ENCODE data around the gene FTO.
A peak's percentile ranks its signal among the peaks of the same experiment; 100 is the strongest.
"Not testable (repeated sequence)": the region's sequence is repeated elsewhere in the genome, so short reads cannot be mapped to it uniquely, and the experiment has no call there.

Gene FTO

DNA sequence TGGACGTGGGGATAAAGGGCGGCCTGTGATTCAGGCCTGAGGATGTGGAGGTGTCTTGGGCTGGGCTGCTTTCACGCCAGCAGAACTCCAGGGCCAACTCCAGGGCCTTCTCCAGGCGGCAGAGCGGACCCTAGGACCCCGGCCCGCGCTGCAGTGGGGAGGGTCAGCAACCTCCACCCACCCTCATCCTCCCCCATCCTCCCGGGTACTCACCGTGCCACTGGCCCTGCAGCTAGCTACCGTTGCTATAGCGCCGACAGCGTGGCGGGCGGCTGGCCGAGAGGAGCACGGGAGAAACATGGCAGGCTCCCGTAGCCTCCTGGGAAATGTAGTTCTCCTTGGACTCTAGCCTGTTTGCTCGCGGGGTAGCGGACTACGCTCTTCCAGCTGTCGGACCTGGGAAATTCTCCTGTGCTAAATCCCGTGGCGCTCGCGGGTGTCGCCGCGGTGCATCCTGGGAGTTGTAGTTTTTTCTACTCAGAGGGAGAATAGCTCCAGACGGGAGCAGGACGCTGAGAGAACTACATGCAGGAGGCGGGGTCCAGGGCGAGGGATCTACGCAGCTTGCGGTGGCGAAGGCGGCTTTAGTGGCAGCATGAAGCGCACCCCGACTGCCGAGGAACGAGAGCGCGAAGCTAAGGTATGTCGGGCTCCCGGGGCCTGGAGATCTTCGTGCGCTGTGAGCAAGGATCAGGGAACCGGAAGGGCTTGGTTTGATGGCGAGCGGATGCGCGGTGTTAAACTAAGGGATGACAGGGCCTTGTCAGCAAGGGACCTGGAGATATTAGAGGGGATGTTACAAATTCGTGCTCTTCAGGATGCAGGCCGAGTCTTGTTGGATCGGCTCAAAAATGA, at the start of gene FTO, which contains the start of gene RPGRIP1L:
FTO (plus strand) TSS at position 567 of the 855 bp plus-strand sequence.
RPGRIP1L (minus strand) TSS at position 270 of the 855 bp plus-strand sequence. CDS start 3,136 bp downstream, outside the sequence.
- no peaks in the 10 kb centered on the region for H3K9me3 Mint-ChIP-seq
- H3K36me3 Mint-ChIP-seq: peaks cover 6% of the 10 kb centered on the region
- no peaks in the 10 kb centered on the region for H3K27me3 Mint-ChIP-seq
- H3K27ac Mint-ChIP-seq: peak within 1 kb of the TSS; percentile 81
- H3K4me1 Mint-ChIP-seq: peaks cover 44% of the 10 kb centered on the region
- H3K4me3 Mint-ChIP-seq: peak within 1 kb of the TSS; percentile 97

DNA sequence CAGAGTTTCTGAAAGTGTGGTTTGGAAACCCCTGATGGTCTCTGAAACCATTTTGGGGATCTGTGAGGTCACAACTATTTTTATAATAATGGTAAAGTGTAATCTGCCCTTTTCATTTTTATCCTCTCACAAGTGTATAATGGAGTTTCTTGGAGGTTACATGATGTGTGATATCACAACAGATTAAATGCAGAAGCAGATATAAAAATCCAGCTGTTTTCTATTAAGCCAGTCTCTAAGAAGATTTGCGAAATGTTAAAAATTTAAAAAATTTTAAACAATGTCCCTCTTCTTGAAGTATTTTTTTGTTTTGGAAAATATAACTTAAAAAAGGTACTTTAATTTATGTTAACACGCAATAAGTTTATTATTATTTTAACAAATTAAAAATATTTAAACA, 49.0 kb upstream of the FTO start:
- Mint-ChIP-seq H3K27me3 (no peaks in the 10 kb centered on the region), H3K36me3 (peaks cover 18% of the 10 kb centered on the region), H3K9me3 (no peaks in the 10 kb centered on the region), H3K4me1 (no peaks in the 10 kb centered on the region), H3K27ac (no peak overlapping the region), H3K4me3 (no peak overlapping the region)

DNA sequence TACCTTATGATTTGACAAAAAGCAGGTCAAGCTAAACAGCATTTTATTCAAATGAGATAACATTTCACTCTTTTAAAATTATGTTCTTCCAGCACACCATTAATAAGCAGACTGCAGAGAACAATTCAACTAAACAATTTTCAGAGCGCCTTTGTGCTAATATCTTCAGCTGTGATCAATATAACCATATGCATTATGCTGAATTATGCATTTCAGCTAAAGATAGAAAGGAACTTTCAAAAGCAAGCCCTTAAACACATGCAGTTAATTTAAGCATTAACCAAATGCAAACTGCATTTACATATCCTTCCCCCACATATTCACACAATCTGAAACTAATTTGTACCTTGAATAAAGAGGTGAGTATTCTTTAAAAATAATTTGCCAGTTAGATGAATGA, 41.9 kb upstream of the FTO start:
- Mint-ChIP-seq H3K4me3 (no peak overlapping the region), H3K4me1 (no peaks in the 10 kb centered on the region), H3K36me3 (peaks cover 5% of the 10 kb centered on the region), H3K27ac (no peak overlapping the region), H3K9me3 (no peaks in the 10 kb centered on the region), H3K27me3 (no peaks in the 10 kb centered on the region)

DNA sequence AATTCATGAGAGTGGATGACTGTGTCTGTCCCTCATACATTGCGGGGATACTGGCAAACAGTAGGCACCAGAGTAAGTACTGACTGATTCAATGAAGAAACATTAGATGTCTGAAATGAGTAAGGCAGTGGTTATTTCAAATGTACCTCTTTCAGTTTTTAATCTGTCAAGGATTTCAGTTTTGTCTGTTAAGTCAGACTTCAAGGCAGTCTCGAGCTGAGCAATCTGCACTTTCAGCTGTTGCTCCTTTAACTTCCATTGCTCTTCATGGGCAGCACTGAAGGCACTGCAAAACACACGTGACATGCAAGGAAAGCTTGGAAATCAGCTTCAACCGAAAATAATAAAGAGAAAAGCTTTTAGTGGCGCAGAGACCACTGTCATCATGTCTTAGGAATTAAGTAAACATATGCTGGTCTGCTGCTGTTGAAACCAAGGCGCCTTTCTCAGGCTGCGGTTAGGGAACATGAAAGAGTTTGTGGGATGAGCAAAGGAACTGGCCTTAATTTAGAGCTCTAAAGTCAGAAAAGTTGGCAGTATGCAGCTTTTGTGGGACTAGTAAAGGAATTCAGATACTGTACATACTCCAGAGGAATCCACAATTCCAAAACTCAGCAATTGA, 39.1 kb upstream of the FTO start:
- H3K9me3 Mint-ChIP-seq: no peaks in the 10 kb centered on the region
- peaks cover 4% of the 10 kb centered on the region for H3K36me3 Mint-ChIP-seq
- H3K4me3 Mint-ChIP-seq: no peak overlapping the region
- no peaks in the 10 kb centered on the region for H3K27me3 Mint-ChIP-seq
- no peak overlapping the region for H3K27ac Mint-ChIP-seq
- no peaks in the 10 kb centered on the region for H3K4me1 Mint-ChIP-seq

DNA sequence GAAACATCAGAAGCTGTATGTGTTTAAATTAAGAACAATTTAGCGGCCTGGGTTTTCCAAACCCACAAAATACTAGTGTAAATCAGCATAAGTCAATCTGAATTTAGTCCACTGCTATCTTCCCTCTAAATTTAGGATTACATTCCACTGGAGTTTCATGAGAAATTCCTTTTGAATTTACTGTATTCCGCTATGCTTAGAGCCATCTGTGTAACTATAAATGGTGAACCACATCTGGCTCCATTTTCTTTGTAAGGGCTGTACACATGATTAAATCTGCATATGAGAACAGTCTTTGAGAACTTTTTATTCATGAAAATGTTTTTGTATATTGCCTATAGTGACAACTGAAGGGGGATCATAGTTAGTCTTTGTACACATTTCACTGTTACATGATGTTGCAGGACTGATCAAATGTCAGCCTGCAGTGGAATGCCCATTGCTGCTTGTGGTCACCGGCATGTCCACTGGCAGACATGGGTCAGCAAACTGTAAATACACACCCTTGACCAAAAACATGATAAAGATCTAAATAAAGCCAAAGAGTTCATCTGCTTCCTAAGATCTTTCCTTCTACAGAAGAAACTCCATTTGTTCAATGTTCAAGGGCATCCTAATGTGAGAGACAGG, 37.1 kb upstream of the FTO start:
- H3K9me3 Mint-ChIP-seq: no peaks in the 10 kb centered on the region
- H3K27me3 Mint-ChIP-seq: no peaks in the 10 kb centered on the region
- no peaks in the 10 kb centered on the region for H3K4me1 Mint-ChIP-seq
- H3K27ac Mint-ChIP-seq: no peak overlapping the region
- H3K36me3 Mint-ChIP-seq: peaks cover 4% of the 10 kb centered on the region
- no peak overlapping the region for H3K4me3 Mint-ChIP-seq

DNA sequence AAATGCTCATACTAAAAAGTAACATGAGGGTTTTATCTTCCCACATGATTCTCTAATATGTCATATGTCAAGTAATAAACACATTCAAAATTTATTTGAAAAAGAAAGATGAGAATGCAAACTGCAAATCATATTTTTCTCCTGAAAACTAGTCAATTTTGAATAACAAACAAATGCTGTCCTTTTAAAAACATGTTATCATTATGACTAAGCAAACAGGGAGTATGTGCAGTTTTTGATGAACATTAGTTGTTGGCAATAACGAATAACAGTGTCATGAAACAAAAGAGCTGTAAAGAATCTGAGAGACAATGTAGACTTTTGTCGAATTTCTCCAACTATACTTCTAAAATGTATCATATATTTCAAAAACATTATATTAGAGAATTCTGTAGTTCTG, 35.1 kb upstream of the FTO start:
- H3K36me3 Mint-ChIP-seq: peaks cover 4% of the 10 kb centered on the region
- H3K9me3 Mint-ChIP-seq: no peaks in the 10 kb centered on the region
- no peaks in the 10 kb centered on the region for H3K4me1 Mint-ChIP-seq
- no peak overlapping the region for H3K4me3 Mint-ChIP-seq
- no peaks in the 10 kb centered on the region for H3K27me3 Mint-ChIP-seq
- H3K27ac Mint-ChIP-seq: no peak overlapping the region

DNA sequence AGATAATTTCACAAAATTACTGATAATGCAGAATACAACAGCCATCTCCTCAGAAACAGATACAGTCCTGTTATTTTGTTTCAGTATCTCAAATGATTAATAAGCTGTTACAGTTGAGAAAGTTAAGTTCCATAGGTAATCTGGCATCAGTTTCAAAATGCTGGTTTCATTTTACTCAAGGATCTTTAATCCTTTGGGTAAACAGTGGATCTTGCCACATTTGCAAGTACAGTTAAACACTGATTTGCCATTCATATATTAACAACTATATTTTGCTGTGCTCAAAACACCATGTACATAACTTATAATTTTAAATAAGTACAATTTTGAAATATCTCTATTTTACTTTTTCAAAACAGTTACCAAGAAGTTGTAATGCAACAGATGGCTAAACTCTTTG, 31.5 kb upstream of the FTO start:
- Mint-ChIP-seq H3K27ac (no peak overlapping the region), H3K9me3 (no peaks in the 10 kb centered on the region), H3K36me3 (peaks cover 4% of the 10 kb centered on the region), H3K27me3 (no peaks in the 10 kb centered on the region), H3K4me3 (no peak overlapping the region), H3K4me1 (no peaks in the 10 kb centered on the region)

DNA sequence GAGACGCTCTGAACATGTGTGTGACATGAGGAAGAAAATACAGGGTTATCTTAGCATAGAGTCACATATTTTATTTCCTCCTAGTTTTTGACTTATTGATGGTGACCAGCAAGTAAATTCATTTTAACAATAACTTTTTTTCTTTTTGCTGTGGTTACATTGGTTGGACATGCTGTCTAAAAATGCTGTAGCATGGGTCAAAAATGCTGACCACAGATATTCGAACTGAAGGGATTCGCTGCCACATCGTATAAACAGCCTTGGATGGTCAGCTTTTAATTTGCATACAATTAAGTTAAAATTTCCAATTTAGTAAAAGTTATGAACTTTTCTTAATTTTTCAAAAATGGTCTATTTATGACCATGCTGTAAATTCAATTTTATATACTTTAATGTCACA, 30.8 kb upstream of the FTO start:
- Mint-ChIP-seq H3K9me3 (no peaks in the 10 kb centered on the region), H3K4me1 (no peaks in the 10 kb centered on the region), H3K4me3 (no peak overlapping the region), H3K27me3 (no peaks in the 10 kb centered on the region), H3K27ac (no peak overlapping the region), H3K36me3 (peaks cover 4% of the 10 kb centered on the region)

DNA sequence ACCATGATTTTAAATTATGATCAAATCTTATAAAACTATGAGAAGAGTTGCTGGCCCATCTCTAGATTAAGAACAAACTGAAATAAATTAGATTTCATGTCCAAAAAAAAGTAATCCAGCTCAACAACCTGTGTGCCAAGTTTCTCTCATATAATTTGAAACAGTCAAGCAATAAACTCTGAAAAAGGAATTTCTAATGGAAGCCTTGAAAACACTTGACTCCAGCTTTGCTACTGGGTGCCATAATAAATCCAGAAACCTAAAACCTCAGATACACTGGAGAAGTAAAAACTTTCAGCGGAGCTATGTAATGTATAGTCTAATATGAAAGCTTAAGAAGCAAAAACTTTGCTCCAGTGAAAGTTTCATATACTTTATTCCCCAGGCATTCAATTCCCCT, 25.8 kb upstream of the FTO start:
- no peak overlapping the region for H3K4me3 Mint-ChIP-seq
- peaks cover 10% of the 10 kb centered on the region for H3K36me3 Mint-ChIP-seq
- no peak overlapping the region for H3K27ac Mint-ChIP-seq
- H3K4me1 Mint-ChIP-seq: no peaks in the 10 kb centered on the region
- H3K9me3 Mint-ChIP-seq: peaks cover under 1% of the 10 kb centered on the region
- H3K27me3 Mint-ChIP-seq: no peaks in the 10 kb centered on the region

DNA sequence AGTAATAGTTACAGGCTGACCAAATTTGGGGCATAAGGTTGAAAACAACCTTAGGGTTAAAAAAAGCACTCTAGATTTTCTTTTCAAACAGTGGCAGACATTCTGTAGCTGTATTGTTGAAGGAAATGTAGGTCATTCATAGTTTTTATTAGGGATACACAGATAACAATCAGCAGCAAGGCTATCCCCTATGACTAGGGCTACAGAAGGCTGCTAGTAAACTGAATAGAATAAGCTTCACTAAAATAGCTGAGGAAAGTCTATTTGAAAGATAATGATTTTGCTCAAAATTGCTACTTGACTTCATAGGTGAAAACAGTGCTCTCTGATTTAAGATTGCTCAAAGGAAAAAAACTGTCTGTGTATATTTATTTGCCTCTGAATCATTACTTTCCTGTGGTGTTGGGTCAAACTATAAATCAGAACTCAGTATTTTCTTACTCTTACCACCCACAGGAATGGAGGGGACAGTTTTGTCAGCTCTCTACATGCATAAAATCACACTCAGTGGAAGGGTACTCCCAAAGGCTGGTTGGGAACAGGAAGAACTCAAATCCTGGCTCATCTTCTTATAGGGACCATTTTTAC, 25.1 kb upstream of the FTO start:
- Mint-ChIP-seq H3K4me3 (no peak overlapping the region), H3K9me3 (peaks cover 6% of the 10 kb centered on the region), H3K27ac (no peak overlapping the region), H3K36me3 (peaks cover 16% of the 10 kb centered on the region), H3K4me1 (no peaks in the 10 kb centered on the region), H3K27me3 (no peaks in the 10 kb centered on the region)

DNA sequence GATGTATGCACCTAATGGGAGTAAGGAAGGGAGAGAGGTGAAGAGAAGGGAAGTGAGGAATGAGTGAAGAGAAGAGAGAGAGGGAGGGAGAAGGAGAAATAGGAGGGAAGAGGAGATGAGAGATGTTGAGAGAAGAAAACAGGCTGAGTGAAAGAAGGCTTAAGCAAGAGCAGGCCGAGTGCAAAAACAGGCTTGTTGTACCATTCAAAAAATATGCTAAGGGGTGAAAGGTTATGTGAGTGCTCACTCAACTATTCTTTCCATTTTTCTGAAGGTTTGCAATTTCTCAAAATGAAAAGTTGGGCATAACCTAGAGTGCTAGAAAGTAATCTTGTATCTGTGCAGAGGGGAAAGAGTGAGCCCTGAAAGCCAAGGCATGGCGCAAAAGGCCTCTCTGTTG, 23.2 kb upstream of the FTO start:
- H3K9me3 Mint-ChIP-seq: peaks cover 12% of the 10 kb centered on the region
- no peak overlapping the region for H3K4me3 Mint-ChIP-seq
- no peak overlapping the region for H3K27ac Mint-ChIP-seq
- peaks cover 25% of the 10 kb centered on the region for H3K36me3 Mint-ChIP-seq
- no peaks in the 10 kb centered on the region for H3K27me3 Mint-ChIP-seq
- H3K4me1 Mint-ChIP-seq: no peaks in the 10 kb centered on the region

DNA sequence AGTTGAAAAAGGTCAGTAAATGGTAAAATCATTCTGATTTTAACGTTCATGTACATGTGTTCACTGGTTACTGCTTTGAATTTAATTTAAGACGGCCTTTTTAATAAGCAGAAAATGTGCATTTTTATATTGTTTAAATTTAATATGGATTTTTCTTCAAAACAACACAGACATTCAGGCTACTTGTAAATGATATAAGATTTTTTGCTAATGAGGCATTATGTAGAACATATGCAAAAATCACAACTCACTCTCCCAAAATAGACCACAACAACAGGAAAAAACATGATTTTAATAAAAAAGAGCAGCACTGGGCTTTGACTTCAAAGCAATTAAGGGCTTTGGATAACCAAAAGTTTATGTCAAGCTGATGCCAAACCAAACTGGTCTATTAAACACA, 22.6 kb upstream of the FTO start:
- Mint-ChIP-seq H3K36me3 (peaks cover 28% of the 10 kb centered on the region), H3K9me3 (peaks cover 12% of the 10 kb centered on the region), H3K4me3 (no peak overlapping the region), H3K4me1 (no peaks in the 10 kb centered on the region), H3K27ac (no peak overlapping the region), H3K27me3 (no peaks in the 10 kb centered on the region)

DNA sequence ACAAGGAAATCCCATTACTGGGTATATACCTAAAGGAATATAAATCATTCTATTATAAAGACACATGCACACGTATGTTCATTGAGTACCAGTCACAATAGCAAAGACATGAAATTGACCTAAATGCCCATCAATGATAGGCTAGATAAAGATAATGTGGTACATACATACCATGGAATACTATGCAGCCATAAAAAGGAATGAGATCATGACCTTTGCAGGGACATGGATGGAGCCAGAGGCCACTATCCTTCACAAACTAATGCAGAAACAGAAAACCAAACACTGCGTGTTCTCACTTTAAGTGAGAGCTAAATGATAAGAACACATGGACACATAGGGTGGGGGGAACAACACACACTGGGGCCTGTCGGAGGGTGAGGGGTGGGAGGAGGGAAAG, 18.6 kb upstream of the FTO start:
- not testable (repeated sequence) for H3K27ac Mint-ChIP-seq, H3K4me1 Mint-ChIP-seq, H3K4me3 Mint-ChIP-seq, H3K27me3 Mint-ChIP-seq
- H3K9me3 Mint-ChIP-seq: peaks cover 12% of the 10 kb centered on the region
- H3K36me3 Mint-ChIP-seq: peaks cover 25% of the 10 kb centered on the region

DNA sequence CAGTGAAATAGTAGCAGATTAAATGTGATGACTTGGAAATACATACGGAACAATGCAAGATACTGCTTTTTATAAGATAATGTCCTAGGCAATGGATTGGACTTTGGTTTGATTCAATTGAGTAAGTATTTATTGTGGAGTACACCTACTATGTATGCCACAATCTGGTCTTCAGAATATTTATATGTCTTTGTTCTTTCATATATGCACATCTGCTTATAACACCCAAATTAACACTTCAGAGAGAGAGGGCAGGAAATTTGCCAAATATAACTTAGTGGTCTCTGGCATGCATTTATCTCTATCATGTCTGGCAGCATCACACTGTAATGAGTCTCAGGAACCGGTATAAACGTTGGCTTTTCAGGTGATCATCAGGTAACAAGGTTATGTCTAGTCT, 17.2 kb upstream of the FTO start:
- Mint-ChIP-seq H3K4me1 (no peaks in the 10 kb centered on the region), H3K27ac (no peak overlapping the region), H3K4me3 (no peak overlapping the region), H3K27me3 (no peaks in the 10 kb centered on the region), H3K9me3 (peaks cover 12% of the 10 kb centered on the region), H3K36me3 (peaks cover 29% of the 10 kb centered on the region)

DNA sequence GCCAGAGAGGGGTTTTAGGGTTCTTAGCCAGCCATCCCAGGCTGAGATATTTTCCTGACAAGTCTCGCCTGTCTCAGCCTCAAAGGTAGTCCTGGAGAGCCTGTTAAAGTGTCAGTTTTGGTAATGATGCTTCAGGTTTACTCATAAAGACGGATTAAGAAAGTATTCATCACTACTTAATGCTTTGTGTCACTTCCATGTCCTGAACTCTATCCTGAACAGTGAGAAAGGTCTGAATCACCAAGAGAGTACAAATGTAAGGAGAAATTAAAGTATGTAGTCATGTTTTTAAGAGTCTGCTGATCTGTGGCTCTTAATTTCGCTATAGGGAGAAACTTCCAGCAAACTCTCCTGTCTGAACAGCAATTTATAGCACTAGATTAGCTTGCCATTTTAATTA, 14.3 kb upstream of the FTO start:
- H3K4me3 Mint-ChIP-seq: no peak overlapping the region
- peaks cover 7% of the 10 kb centered on the region for H3K9me3 Mint-ChIP-seq
- peaks cover 19% of the 10 kb centered on the region for H3K36me3 Mint-ChIP-seq
- H3K4me1 Mint-ChIP-seq: no peaks in the 10 kb centered on the region
- no peak overlapping the region for H3K27ac Mint-ChIP-seq
- no peaks in the 10 kb centered on the region for H3K27me3 Mint-ChIP-seq

DNA sequence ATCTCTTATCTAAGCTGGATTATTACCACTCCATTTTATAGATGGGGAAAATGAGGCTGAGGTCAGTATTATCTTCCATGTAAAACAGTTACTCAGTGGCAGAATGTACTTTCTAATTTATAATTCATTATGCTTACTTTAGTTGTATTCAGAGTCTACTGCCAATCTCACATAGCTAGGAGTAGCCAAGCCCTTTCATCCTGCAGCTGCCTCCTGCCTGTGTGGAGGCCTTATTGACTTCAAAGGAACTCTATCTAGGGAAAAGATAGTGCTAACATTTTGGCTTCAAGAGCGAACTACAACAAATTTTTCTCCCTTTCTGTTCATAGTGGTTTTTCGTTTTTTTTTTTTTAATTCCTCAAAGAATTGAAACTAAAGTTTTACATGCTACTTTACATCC, 13.2 kb upstream of the FTO start:
- H3K4me1 Mint-ChIP-seq: no peaks in the 10 kb centered on the region
- no peak overlapping the region for H3K27ac Mint-ChIP-seq
- no peak overlapping the region for H3K4me3 Mint-ChIP-seq
- H3K27me3 Mint-ChIP-seq: no peaks in the 10 kb centered on the region
- no peaks in the 10 kb centered on the region for H3K9me3 Mint-ChIP-seq
- peaks cover 11% of the 10 kb centered on the region for H3K36me3 Mint-ChIP-seq

All from activated naive CD4-positive, alpha-beta T cell treated with anti-CD3 and anti-CD28 coated beads, Interleukin-2, amount 50 U/mL, for 24 hours (primary cell).